SK-N-SH (cell line): ENCODE measurements around the gene ATP13A3.

ENCODE experiments used
- CTCF ChIP-seq: fragments of 200-600 bp; sonication (generic); IDR thresholded peaks from 2 replicates; pipeline ENCODE4 v1.6.1; 2017; ENCODE audit warnings: antibody characterized with exemption, mild to moderate bottlenecking, moderate library complexity
- EP300 ChIP-seq, 2 experiments: IDR thresholded peaks; 2 replicates each; pipeline versions ENCODE4 v1.4.0 to v1.6.1; 2012; ENCODE audit warnings: borderline replicate concordance in 1 of 2, low read depth in 1 of 2, low read length in 1 of 2
- EZH2phosphoT487 ChIP-seq: fragments of 200-600 bp; sonication (generic); IDR thresholded peaks from 2 replicates; pipeline ENCODE4 v1.6.1; 2017; ENCODE audit warnings: low read depth, mixed run types, mild to moderate bottlenecking, antibody characterized with exemption, moderate library complexity, borderline replicate concordance
- FOSL2 ChIP-seq: IDR thresholded peaks from 2 replicates; pipeline ENCODE4 v1.4.0; 2012; ENCODE audit warnings: low read depth, mild to moderate bottlenecking, moderate library complexity, borderline replicate concordance
- RCOR1 ChIP-seq: fragments of 150-350 bp; IDR thresholded peaks from 2 replicates; pipeline ENCODE4 v1.6.1; 2017; ENCODE audit warnings: antibody characterized with exemption, low read length
- TF ChIP-seq, protein P1 (sequence below): IDR thresholded peaks from 2 replicates; pipeline ENCODE4 v1.6.1; 2012; ENCODE audit warnings: mild to moderate bottlenecking, low read depth, low read length, moderate library complexity

DNA sequence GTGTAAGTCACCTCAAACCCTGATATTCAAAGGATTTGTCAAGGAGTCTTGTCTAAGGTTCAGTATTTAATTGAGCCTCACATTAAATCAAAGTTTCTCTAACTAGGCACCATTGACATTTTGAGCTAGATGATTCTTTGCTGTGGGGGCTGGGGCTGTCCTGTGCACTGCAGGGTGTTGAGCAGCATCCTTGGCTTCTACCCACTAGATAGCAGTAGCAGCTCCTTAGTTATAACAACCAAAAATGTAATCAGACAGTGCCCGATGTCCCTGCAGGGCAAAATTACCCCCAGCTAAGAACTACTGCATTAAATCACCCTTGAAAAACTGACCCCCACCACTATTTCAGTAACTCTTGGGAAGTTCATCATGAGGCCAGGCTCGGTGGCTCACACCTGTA lies 17.3 kb upstream of the ATP13A3 start:
- TF ChIP-seq FOSL2, result no peak
- TF ChIP-seq, protein P1, sequence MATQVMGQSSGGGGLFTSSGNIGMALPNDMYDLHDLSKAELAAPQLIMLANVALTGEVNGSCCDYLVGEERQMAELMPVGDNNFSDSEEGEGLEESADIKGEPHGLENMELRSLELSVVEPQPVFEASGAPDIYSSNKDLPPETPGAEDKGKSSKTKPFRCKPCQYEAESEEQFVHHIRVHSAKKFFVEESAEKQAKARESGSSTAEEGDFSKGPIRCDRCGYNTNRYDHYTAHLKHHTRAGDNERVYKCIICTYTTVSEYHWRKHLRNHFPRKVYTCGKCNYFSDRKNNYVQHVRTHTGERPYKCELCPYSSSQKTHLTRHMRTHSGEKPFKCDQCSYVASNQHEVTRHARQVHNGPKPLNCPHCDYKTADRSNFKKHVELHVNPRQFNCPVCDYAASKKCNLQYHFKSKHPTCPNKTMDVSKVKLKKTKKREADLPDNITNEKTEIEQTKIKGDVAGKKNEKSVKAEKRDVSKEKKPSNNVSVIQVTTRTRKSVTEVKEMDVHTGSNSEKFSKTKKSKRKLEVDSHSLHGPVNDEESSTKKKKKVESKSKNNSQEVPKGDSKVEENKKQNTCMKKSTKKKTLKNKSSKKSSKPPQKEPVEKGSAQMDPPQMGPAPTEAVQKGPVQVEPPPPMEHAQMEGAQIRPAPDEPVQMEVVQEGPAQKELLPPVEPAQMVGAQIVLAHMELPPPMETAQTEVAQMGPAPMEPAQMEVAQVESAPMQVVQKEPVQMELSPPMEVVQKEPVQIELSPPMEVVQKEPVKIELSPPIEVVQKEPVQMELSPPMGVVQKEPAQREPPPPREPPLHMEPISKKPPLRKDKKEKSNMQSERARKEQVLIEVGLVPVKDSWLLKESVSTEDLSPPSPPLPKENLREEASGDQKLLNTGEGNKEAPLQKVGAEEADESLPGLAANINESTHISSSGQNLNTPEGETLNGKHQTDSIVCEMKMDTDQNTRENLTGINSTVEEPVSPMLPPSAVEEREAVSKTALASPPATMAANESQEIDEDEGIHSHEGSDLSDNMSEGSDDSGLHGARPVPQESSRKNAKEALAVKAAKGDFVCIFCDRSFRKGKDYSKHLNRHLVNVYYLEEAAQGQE, result no peak
- no peak for TF ChIP-seq RCOR1
- no peak for TF ChIP-seq CTCF
- no peak for TF ChIP-seq EP300 (IDR thresholded peaks at IDR 0.05; ENCODE audit: borderline replicate concordance in 1 of 2, low read depth in 1 of 2, low read length in 1 of 2)
- no peak for TF ChIP-seq EZH2phosphoT487
